Measurements from ENCODE around the gene MMS22L.

Gene MMS22L

DNA sequence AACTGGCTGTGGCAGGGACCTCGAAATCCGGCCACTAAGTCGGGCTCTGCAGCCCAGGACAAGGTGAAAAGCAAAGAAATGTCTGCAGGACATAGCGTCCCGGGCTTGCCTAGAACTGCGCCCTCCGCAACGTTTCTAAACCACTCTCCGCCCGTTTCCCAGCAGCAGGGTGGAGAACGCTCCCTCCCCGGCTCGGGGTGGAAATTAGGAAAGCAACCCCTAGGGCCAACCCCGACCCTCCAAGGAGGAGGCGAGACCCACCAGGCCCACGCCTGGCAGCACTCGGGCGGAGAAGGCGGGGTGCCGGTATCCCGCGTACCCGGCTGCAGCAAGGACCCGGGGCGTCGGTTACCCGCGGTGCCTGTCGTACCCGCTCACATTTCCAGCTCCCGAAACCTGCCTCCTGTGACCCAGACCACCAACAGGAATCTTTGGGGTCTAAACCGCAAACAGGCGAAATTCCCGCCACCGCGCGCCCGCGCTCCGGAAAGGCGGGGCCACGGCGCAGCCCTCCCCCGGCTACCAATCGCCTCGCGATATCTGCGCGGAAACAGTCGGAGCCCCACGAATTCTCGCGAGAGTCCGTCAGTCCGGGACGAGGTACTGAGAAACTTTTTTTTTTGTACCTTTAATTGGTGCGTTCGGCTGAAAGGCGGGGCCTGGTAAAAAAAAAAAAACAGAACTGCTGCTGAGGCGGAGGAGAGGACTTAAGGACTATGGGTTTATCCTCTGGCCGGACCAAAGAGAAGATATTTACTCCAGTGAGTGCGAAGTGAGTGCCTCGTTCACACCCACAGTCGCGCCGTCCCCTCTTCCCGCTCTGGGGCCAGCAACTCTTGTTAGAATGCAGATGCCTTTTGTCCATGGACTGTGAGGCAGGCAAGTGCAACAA lies at the start of gene MMS22L:
Gene MMS22L, minus strand, starts transcription at position 491 of the 892 bp plus-strand sequence. CDS start 739 bp downstream, outside the sequence.
- peak; percentile 85 to 91 for DNase-seq (ENCODE audit: low read depth in 2 of 2)

GRCh38 chr6:97322811-97323210 lies 39.8 kb upstream of the MMS22L start:
- no peak for DNase-seq (ENCODE audit: low read depth in 2 of 2)

- no peak for DNase-seq (ENCODE audit: low read depth in 2 of 2)
Observed at GRCh38 chr6:97322226-97322625, 39.2 kb upstream of the MMS22L start.

- no peak for DNase-seq (ENCODE audit: low read depth in 2 of 2)
Observed at GRCh38 chr6:97316978-97317377, 34.0 kb upstream of the MMS22L start.

- no peak for DNase-seq (ENCODE audit: low read depth in 2 of 2)
Observed at GRCh38 chr6:97312241-97312640, 29.2 kb upstream of the MMS22L start.

- DNase-seq (ENCODE audit: low read depth in 2 of 2), result no peak
Observed at GRCh38 chr6:97306544-97307320, 23.7 kb upstream of the MMS22L start.

DNA sequence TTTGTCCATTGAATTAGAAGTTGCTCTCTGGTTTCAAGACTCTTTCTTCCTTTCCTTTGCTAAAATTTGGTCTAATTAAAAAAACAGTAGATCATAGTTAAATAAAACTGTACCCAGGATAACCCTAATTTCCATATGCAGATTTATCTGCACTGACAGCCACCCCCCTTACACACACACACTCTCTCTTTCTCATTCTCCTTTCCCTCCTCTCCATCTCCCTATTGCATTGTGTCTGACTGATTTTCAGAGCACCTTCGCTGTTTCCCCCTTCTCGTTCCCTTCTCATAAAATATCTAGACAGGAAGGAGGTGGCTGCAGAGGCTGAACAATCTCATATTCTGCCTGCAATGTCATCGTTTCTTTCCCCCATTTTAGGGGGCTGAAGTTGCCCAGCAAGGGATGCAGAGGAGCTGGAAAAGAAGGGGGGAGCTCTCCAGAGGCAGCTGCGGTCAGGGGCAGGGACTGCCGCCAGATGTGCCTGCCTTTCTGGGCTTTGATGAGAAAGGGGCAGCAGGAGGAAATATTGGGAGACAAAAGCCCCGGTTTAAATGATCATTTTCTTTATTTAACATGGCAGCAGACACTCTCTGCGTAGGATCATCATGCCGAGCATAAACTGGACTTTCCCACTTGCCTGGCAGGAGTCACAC lies 22.5 kb upstream of the MMS22L start:
- DNase-seq (ENCODE audit: low read depth in 2 of 2), result no peak

DNA sequence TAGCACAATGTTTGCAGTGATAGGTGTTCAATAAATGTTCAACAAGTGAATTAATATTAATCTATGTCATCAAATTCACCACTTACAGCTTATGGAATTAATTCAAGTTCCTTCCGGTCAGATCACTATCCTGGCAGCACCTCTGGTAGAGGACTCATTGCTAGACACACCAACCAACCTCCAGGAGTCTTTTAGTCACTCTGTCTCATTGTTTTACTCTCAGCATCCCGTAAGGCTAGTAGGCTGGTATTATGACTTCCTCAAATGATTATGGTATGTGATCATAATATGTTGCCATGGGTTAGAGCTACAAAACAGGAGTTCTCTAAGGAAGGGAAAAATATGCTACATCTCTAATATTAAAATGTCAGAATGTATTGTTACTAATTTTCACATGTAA lies 21.7 kb upstream of the MMS22L start:
- no peak for DNase-seq (ENCODE audit: low read depth in 2 of 2)

- DNase-seq (ENCODE audit: low read depth in 2 of 2), result no peak
Observed at GRCh38 chr6:97294451-97294850, 11.4 kb upstream of the MMS22L start.

- DNase-seq (ENCODE audit: low read depth in 2 of 2), result no peak
Observed at GRCh38 chr6:97293198-97293696, 10.2 kb upstream of the MMS22L start.

- DNase-seq (ENCODE audit: low read depth in 2 of 2), result no peak
Observed at GRCh38 chr6:97292671-97293070, 9.7 kb upstream of the MMS22L start.

DNA sequence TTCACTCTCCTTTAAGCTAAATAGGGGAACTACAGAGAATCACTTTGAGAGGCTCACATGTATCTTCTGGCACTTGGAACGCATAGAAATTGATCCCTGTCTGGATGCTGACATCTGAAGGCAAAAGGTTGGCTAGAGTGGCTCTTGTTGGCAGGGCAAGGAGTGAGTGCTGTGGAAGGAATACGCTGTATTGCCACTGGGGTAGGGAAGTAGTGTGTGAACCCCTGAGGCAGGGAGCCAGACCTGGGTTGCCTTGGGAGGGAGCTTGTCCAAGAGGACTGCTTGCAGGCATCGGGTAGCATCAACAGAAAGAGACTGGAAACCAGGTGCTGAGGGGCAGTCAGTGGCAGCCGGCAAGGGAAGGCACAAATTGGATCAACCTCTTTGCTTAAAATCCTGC lies 8.9 kb upstream of the MMS22L start:
- no peak for DNase-seq (ENCODE audit: low read depth in 2 of 2)

DNA sequence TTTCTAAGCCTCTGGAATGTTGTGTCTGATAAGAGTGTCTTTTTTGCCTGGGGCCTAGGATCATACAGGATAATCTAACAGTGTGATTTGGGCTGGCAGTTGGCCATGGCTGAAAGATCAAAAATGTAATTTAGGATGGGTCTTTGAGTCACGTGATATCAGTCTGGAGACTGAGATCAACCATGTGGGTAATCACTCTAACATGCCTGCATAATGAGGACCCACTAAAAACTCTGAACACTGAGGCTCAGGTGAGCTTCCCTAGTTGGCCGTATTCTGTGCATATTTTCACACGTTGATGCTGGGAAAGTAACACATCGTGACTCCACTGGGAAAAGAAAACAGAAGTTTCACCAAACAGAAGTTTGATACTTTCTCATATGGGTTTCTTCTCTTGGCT lies 6.3 kb upstream of the MMS22L start:
- DNase-seq (ENCODE audit: low read depth in 2 of 2), result no peak

- no peak for DNase-seq (ENCODE audit: low read depth in 2 of 2)
Observed at GRCh38 chr6:97288188-97288587, 5.2 kb upstream of the MMS22L start.

DNA sequence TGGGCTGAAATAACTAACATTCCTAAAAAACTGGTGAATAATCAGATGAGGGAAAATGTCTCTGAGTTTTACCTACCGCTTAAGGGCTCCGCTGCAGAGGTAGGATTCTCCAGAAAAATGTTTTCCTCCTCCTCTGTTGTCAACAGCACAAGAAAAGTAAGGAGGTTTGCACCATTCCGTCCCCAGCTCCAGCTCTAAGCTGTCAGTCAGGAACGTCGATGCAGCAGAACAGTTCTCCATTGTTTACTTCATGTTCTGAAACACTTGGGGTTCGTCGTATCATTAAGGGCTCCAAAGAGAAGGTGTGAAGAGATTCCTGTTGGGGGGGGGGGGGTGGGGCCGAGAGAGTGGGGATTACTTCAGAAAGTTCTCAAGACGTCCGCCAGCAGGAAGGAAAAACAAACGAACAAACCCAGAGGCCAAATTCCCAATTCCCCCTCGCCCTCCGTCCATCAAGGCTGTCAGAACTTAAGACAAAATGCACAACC lies 734 bp downstream of the MMS22L start:
- DNase-seq (ENCODE audit: low read depth in 2 of 2), result peak in 1 of 2 experiments; percentile 10

GRCh38 chr6:97280766-97281165 lies 2.2 kb downstream of the MMS22L start:
- DNase-seq (ENCODE audit: low read depth in 2 of 2), result no peak

DNA sequence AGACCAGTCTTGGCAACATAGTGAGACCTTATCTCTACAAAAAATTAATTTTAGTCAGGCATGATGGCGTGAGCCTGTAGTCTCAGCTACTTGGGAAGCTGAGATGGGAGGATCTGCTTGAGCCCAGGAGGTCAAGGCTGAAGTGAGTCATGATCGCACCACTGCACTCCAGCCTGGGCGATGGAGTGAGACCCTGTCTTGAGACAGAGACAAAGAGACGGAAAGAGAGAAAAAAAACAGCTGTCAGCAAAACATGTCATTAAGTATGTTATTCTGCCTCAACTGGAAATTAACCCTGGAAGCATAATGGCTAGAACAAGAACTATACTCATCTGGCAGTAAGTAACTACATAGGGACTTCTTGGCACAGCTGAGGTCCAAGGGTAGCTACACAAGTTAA lies 7.2 kb downstream of the MMS22L start:
- no peak for DNase-seq (ENCODE audit: low read depth in 2 of 2)

GRCh38 chr6:97269821-97270220 lies 13.2 kb downstream of the MMS22L start:
- no peak for DNase-seq (ENCODE audit: low read depth in 2 of 2)

DNA sequence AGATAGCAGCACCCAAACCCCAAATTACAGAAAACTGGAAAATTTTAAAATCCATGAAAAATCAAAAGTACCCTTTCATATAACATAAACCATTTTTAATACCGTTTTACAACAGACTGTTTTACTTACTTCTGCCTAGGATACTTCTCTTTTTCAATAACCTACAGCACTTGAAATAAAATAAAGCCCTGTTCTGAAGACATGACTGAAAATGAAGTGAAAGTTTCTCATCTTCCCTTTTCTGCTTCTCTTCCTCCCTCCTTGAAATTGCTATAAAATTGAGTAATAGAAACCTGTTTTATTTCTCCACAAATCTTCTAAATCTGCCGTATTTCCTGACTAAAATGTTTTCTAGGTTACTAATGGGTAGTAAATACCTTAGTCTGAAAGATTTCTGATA lies 20.3 kb downstream of the MMS22L start:
- DNase-seq (ENCODE audit: low read depth in 2 of 2), result no peak

DNA sequence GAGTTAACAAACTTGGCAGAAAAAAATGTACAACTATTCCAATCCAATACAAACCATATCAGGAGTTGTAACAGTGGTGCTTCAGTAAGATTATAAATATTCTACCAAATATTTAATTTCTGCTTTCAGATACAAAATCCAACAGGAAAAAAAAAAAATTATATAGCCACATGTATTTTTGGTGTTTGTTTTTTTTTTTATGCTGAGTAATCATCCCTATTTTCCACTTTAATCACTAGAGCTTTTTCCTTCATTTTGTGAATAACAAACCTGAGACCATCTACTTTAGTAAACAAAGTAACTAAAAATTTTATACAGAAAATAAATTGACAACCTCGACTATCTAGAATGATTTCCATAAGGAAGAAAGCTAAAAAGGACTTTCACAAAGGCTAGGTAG lies 36.2 kb downstream of the MMS22L start:
- no peak for DNase-seq (ENCODE audit: low read depth in 2 of 2)

DNA sequence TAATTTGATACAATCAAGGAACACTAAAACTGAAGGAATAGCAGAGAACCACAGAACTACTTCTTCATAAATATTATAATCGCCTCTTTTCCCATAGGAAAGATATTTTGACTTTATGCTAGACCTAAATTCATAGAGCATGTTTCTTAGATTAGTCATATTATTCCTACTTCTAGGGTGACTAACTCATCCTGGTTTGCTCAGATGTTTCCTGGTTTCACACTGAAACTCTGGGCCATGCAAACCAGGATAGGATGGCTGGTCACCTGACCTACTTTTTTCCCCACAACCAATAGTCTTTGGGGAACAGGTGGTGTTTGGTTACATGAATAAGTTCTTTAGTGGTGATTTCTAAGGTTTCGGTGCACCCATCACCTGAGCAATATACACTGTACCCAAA lies 42.8 kb downstream of the MMS22L start:
- DNase-seq (ENCODE audit: low read depth in 2 of 2), result no peak

DNA sequence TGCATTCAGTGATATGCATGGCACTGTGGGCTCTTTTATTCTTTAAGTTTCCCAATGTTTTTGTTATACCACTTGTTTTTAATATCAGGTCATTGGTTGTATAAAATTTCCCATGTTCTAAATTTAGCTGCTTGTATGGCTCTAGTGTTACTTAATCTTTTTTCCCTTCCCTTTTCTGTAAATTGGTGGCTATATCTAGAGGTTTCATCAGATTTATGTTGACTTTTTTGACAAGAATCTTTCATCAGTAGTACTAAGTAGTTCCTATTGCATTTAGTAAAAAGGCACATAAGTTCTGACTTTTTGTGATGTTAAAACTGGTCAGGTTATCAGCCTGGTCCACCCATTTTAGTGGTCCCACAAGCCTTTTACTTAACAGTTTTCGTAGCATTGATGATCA lies 51.1 kb downstream of the MMS22L start:
- DNase-seq (ENCODE audit: low read depth in 2 of 2), result no peak

Measured in stimulated activated CD4-positive, alpha-beta T cell treated with anti-CD3 and anti-CD28 coated beads, Interleukin-12 subunit alpha, Interleukin-12 subunit beta, amount 100 ng/mL, for 24 hours (primary cell).